GM18870 (cell line): Measurements from ENCODE around the gene SFXN2.
"Not testable (repeated sequence)": the region's sequence is repeated elsewhere in the genome, so short reads cannot be mapped to it uniquely, and the experiment has no call there.

Experiments used
- ATAC-seq: cut with Tn5 transposase; IDR thresholded peaks from one replicate; pipeline ENCODE4 v1.9.1; 2021; ENCODE audit warnings: moderate library complexity; ENCODE audit not compliant: unreplicated experiment

Gene SFXN2

DNA sequence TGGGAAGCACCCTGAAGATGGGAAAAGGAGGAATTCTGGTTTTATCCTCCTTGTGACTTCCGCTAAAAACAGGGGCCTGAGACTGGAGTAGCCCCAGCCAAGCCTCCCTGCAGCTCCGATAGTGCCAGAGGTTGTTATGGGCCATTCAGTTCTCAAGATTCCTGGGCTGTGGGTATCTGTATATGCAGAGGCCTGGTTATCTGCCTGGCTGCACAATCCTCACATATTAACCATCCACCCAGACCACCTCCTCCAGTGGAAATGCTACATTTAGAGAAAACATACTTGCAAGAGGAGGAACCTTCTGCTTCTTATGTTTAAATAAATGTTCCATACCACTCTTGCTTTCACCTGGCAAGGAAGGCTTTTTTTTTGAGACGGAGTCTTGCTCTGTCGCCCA lies 34.8 kb upstream of the SFXN2 start:
- ATAC-seq = no peak

- no peak for ATAC-seq
Measured at GRCh38 chr10:102681696-102682095, 32.7 kb upstream of the SFXN2 start.

DNA sequence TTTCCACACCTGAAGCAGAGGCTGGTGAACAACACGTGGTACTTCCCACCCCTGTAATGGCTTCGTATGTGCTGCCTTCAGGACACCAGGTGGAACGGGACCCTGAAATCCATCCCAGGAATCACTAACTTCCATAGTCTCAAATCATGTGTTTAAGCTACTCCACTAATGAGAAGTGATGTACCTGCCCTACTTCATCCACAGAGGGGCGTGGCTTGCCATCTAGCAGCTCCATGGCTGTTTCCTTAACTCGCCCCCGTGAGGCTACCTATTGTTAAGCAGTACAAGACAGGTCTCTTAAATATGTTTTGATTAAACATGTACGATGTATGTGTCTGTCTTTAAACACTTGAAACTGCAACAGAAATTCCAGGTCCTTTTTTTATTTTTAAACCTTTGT lies 32.0 kb upstream of the SFXN2 start:
- no peak for ATAC-seq

GRCh38 chr10:102682981-102683380 lies 31.5 kb upstream of the SFXN2 start:
- ATAC-seq = no peak

DNA sequence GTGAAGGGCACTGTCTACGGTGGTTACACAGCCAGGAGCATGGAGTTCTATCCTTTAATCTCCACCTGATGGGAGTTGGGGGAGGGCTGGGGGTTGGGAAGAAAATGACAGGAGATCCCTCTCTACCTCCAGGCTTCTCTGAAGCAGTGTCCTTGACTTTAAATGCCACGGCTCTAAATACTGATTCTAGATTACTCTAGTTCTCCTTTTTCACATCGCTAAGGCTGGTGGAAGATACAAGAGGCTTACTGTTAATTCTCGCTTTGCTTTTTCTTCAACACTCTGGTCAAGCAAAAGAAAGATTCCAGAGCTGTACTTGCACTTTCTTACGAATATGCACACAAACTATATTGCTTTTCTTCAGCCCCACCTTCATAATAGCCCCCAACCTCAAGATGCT lies 30.7 kb upstream of the SFXN2 start:
- no peak for ATAC-seq

GRCh38 chr10:102691285-102692066 lies 23.0 kb upstream of the SFXN2 start:
- no peak for ATAC-seq

DNA sequence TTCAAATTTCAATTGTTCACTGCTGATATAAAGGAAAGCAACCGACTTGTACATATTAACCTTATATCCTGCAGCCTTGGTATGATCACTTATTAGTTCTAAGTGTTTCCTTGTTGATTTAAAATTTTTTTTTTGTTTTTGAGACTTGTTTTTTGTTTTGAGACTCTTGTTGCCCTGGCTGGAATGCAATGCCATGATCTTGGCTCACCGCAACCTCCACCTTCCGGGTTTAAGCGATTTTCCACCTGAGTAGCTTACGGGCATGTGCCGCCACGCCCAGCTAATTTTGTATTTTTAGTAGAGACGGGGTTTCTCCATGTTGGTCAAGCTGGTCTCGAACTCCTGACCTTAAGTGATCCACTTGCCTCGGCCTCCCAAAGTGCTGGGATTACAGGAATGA lies 19.0 kb upstream of the SFXN2 start:
- not testable (repeated sequence) for ATAC-seq

DNA sequence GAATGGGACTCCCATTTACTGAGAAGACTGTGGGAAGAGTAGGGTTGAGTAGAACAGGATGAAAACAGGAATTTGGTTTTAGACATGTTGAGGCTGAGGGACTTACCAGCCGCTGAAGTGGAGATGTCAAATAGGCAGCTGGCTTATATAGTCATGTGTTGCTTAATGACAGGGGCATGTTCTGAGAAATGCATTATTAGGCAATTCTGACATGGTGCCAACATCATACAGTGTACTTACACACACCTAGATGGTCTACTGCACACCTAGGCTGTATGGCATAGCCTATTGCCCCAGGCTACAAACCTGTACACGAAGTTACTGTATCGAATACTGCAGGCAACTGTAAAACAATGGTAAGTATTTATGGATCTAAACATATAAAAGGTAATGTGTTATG lies 17.7 kb upstream of the SFXN2 start:
- ATAC-seq = no peak

GRCh38 chr10:102698894-102699293 lies 15.5 kb upstream of the SFXN2 start:
- no peak for ATAC-seq

DNA sequence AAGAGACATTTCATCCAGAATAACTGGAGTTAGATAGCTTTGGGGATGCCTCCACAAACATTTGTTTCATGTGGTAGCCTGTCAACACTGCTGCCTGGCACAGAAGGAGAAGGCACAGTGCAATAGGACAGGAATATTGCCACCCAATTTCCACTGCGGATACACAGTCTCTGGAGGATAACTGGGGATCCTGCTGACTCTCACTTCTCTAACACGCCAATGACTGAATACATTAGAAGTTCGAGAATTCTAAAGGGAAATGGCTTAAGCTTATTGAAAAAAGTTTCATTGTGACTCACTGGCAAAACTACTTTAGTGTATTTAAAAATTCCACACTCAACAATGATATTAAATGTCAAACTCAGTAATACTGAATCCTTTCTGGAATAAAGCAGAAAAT lies 13.2 kb upstream of the SFXN2 start:
- ATAC-seq = no peak

GRCh38 chr10:102701796-102702195 lies 12.6 kb upstream of the SFXN2 start:
- no peak for ATAC-seq

DNA sequence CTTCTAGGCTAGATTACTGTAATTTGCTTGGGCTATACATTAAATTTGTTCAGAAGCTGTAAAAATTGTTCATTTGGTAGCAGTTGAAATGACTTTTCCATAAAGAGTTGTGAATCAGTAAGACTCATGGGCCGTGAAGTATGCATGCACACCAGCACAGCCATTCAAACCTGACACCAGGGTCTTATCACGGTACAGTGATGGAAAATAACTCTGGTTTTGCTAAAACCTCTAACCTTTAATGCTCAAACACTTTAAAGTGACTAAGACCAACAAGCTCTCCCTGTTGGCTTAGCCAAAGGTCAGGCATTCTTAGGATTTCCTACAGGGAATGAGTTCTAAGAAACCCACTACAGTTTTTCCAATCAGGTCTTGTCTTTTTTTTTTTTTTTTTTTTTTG lies 11.7 kb upstream of the SFXN2 start:
- ATAC-seq = no peak

DNA sequence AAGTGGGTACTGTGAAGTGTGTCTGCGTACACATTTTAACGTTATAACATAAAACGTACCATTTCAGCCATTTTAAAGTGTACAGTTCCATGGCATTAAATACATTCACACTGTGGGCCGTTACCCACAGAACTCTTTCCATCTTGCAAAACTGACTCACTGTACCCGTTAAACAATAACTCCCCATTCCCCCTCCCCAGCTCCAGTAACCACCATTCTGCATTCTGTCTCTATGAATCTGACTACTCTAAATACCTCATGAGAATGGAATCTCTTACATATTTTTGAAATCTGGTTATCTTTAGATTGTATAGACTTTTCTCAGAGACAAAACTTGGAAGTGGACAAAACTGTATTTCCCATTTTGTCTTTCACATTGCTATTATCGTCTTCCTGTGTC lies 9.5 kb upstream of the SFXN2 start:
- ATAC-seq = no peak

DNA sequence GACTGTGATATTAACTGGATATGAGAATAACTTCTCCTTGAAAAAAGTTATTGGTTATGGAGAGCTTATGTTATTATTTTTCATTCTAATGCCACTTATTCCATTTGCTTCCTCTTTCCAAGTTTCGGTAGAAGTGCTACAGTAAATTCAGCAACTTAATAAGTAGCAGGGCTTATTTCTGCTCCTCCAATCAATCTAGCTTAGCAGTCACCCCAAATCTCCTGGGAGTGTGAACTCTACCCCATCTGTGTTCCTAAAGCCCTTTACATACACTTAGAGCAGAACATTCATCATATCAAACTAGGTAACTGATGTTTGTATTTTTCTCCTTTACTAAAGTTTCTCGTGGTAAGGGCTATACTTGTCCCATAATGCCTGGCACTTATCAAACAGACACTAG lies 8.9 kb upstream of the SFXN2 start:
- ATAC-seq = no peak

GRCh38 chr10:102710609-102711008 lies 3.8 kb upstream of the SFXN2 start:
- no peak for ATAC-seq

DNA sequence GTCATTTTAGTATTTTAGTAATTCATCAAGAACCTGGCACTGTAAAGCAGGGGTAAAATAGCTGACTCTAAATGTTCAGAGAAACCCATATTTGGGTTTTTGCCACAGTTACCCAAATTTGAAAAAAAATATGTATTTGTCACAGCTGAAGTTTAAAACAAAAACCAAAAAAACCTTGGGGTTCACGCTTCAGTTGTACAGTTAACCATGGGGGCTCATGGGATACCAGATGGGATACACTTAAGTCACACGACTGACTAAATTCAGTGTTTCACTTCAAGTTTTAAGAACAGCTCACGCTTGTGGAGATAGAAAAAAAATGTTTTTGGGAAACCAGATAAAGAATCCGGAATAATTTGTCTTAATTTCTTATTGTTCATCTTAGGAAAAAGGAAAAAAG lies 2.3 kb upstream of the SFXN2 start:
- ATAC-seq = no peak

DNA sequence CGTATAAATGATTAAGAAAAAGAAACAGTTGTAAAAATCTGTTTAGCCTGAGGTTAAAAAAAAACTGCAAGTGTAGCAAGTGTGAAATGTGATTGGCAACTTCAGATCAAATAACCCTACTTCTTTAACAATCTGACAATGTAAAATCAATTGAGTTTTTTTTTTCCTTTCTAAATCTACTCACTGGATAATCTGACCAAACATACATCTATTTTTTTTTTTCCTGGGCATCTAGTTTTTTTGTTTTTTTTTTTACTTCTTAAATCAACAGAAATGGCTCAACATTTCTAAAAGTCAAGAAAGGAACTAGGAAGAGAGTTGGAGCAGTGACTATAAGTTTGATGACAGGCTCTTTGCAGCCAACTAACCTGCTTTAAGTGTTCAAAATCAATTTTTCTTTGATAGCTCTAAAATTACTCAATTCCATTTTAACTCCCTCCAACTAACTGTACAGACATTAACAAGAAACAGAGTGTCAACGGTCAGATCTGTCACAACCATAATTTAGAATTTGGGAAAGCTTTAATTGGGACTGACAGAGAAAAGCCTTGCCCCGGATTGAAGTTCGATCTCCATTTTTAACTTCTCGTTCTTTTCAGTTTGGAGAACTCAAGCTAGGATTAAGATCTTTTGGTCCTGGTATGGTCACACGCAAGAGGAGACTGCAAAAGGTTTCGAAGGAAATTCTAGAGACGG lies 1.4 kb upstream of the SFXN2 start:
- ATAC-seq = no peak

- ATAC-seq = no peak
Measured at GRCh38 chr10:102713539-102713813, 960 bp upstream of the SFXN2 start.

- peak; percentile 64 for ATAC-seq
Measured at GRCh38 chr10:102713814-102714620, 419 bp upstream of the SFXN2 start, which contains the start of gene ARL3. Gene ARL3 (minus strand): TSS chr10:102714397. CDS start chr10:102714275, 122 bp downstream.

DNA sequence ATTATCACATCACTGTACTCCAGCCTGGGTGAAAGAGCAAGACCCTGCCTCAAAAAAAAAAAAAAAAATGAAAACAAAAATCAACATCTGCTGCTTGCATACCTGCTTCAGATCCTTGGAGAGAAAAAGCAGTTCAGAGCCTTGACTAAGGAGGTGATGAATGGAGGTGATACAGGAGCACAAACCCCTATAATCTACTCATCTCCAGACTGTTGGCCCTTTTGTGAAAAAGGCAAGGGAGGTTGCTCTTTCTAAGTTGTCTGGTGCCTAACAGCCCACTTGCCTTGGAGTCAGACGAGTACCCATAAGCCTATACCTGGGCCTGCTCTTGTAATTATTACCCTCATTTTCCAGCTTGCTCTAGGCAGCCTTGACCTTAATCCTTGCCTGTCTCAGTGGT lies 1.4 kb downstream of the SFXN2 start:
- no peak for ATAC-seq

GRCh38 chr10:102716900-102717565 lies 2.6 kb downstream of the SFXN2 start:
- ATAC-seq = not testable (repeated sequence)
